Measurements from ENCODE around the gene HOXA1. TPM values are rescaled to one million over a fixed set of nuclear protein-coding genes. Genes with fewer than 3 reads are reported as not detected.

Gene HOXA1
- total and polyA plus RNA-seq, 2 experiments from 2014 or later = 0.07 to 0.42 TPM

DNA sequence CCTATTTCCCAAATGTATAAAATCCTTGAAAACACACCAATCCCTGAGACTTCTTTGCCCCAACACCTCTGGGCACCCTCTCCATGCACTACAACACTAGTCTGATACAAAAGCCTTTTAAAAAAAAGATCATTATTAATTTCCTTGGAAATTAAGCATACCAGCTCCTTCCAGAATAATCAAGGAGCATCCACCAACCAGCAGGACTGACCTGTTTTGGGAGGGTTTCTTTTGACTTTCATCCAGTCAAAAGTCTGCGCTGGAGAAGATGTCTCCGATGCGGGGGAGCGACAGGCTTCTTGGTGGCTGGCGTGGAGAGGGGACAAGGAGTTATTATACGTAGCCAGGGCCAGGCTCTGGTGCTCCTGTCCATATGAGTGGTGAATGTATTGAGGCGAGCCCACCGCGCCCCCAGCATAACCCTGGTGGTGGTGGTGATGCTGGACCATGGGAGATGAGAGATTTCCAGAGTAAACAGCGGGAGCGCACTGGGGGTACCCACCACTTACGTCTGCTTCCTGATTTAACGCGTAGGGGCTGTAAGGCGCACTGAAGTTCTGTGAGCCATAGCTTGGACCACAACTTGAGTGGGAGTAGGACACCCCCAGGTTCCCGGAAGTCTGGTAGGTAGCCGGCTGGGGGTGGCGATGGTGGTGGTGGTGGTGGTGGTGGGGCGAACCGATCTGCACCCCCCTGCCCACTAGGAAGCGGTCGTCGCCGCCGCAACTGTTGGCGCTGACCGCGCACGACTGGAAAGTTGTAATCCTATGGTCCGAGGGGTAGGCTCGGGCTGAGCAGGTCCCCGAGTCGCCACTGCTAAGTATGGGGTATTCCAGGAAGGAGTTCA lies 527 bp downstream of the HOXA1 start:
- peaks cover 100% of the 10 kb centered on the region for H3K27me3 ChIP-seq
- H3K4me3 ChIP-seq = peak overlapping the region; percentile 52
- DNase-seq (ENCODE audit: low read depth in 1 of 2, low spot score in 1 of 2) = no peak
- no peaks in the 10 kb centered on the region for H3K4me1 ChIP-seq (ENCODE audit: low read depth)
- TF ChIP-seq, protein P1, sequence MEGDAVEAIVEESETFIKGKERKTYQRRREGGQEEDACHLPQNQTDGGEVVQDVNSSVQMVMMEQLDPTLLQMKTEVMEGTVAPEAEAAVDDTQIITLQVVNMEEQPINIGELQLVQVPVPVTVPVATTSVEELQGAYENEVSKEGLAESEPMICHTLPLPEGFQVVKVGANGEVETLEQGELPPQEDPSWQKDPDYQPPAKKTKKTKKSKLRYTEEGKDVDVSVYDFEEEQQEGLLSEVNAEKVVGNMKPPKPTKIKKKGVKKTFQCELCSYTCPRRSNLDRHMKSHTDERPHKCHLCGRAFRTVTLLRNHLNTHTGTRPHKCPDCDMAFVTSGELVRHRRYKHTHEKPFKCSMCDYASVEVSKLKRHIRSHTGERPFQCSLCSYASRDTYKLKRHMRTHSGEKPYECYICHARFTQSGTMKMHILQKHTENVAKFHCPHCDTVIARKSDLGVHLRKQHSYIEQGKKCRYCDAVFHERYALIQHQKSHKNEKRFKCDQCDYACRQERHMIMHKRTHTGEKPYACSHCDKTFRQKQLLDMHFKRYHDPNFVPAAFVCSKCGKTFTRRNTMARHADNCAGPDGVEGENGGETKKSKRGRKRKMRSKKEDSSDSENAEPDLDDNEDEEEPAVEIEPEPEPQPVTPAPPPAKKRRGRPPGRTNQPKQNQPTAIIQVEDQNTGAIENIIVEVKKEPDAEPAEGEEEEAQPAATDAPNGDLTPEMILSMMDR (IDR thresholded peaks at IDR 0.05; ENCODE audit: low read depth, low read length) = no peak
- H3K27ac ChIP-seq = no peak overlapping the region
- H3K36me3 ChIP-seq = no peaks in the 10 kb centered on the region
- H3K9me3 ChIP-seq (ENCODE audit: low read depth) = no peaks in the 10 kb centered on the region

DNA sequence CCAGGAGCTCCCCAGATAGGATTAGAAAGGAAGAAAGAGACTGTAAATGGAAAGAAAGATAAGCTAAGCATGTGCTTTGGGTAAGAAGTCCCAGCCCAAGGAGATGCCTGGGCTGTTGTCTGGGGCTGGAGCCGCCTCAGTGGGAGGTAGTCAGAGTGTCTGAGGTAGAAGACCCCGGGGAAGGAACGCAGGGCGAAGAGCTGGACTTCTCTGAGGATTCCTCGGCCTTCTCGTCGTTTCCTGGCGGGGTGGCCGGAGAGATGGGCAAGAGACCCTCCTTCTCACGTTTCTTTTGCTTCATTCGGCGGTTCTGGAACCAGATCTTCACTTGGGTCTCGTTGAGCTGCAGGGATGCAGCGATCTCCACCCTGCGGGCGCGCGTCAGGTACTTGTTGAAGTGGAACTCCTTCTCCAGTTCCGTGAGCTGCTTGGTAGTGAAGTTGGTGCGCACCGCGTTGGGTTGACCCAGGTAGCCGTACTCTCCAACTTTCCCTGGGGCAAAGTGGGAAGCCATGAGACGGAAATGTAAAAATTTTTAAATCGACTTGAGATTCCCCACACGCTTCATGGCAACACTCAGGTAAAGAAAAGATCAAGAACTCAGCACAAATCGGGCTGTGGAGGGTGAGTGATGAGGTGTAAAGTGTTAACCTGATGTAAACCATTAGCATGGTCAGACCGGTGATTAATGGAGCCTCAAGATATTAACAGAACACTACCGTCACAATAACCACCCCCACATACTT lies 1.3 kb downstream of the HOXA1 start:
- DNase-seq (ENCODE audit: low read depth in 1 of 2, low spot score in 1 of 2) = no peak
- H3K4me3 ChIP-seq = peak overlapping the region; percentile 52

DNA sequence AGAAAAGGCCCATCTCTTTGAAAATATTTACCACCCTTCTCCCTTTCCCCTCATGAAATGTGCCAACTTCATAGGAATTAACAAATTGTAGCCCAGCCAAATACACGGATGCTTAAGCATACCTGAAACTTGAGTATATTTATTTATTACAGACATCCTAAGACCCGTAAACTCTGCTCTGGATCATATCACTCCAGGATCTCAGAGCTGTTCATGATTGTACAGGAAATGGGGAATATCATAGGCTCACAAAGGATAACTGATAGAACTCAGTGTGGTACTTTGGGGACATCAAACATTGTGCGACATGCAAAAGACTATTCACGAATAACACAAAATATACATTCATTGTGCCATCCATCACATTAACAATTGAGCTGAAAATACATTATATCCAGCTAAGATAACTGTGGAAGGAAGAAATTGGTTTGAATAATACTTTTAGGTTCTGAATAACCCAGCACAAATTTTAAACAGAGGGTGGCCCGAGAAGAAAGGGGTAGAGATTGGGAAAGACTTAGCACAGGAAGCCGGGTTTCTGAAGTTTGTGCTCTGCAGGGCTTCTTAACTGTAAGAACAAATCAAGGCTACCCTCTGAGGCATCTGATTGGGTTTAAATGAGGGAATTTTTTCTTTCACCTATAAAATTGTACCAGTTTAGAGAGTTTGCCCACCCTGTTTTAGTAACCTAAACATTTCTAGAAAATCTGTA lies 2.5 kb downstream of the HOXA1 start:
- H3K4me1 ChIP-seq (ENCODE audit: low read depth) = no peaks in the 10 kb centered on the region
- peaks cover 100% of the 10 kb centered on the region for H3K27me3 ChIP-seq
- no peak overlapping the region for H3K4me3 ChIP-seq
- H3K27ac ChIP-seq = no peak overlapping the region
- TF ChIP-seq, protein P1 (IDR thresholded peaks at IDR 0.05; ENCODE audit: low read depth, low read length) = no peak
- no peak for DNase-seq (ENCODE audit: low read depth in 1 of 2, low spot score in 1 of 2)
- no peaks in the 10 kb centered on the region for H3K9me3 ChIP-seq (ENCODE audit: low read depth)
- no peaks in the 10 kb centered on the region for H3K36me3 ChIP-seq

More for the DNA sequence above, 1.3 kb downstream of the HOXA1 start:
- H3K36me3 ChIP-seq = no peaks in the 10 kb centered on the region
- peaks cover 100% of the 10 kb centered on the region for H3K27me3 ChIP-seq
- H3K9me3 ChIP-seq (ENCODE audit: low read depth) = no peaks in the 10 kb centered on the region
- H3K27ac ChIP-seq = no peak overlapping the region
- H3K4me1 ChIP-seq (ENCODE audit: low read depth) = no peaks in the 10 kb centered on the region
- TF ChIP-seq, protein P1 (IDR thresholded peaks at IDR 0.05; ENCODE audit: low read depth, low read length) = no peak

DNA sequence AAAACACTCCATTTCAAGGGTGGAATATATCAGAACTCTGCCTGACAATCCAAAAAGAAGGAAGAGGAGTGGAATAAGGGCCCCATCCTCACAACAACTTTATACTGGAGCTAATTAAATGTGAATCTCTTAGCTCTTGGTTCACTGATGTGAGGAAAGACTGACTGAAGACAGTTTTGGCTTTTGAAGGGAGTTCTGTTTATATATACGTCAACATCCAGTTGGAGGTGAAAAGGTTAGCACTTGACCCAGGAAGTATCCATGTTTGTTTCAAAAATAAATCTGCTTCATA lies 3.0 kb downstream of the HOXA1 start:
- DNase-seq (ENCODE audit: low read depth in 1 of 2, low spot score in 1 of 2) = no peak
- Histone ChIP-seq H3K27me3 (peaks cover 100% of the 10 kb centered on the region), H3K4me1 (ENCODE audit: low read depth) (no peaks in the 10 kb centered on the region), H3K4me3 (no peak overlapping the region), H3K27ac (no peak overlapping the region), H3K9me3 (ENCODE audit: low read depth) (no peaks in the 10 kb centered on the region), H3K36me3 (no peaks in the 10 kb centered on the region)
- TF ChIP-seq, protein P1 (IDR thresholded peaks at IDR 0.05; ENCODE audit: low read depth, low read length) = no peak

DNA sequence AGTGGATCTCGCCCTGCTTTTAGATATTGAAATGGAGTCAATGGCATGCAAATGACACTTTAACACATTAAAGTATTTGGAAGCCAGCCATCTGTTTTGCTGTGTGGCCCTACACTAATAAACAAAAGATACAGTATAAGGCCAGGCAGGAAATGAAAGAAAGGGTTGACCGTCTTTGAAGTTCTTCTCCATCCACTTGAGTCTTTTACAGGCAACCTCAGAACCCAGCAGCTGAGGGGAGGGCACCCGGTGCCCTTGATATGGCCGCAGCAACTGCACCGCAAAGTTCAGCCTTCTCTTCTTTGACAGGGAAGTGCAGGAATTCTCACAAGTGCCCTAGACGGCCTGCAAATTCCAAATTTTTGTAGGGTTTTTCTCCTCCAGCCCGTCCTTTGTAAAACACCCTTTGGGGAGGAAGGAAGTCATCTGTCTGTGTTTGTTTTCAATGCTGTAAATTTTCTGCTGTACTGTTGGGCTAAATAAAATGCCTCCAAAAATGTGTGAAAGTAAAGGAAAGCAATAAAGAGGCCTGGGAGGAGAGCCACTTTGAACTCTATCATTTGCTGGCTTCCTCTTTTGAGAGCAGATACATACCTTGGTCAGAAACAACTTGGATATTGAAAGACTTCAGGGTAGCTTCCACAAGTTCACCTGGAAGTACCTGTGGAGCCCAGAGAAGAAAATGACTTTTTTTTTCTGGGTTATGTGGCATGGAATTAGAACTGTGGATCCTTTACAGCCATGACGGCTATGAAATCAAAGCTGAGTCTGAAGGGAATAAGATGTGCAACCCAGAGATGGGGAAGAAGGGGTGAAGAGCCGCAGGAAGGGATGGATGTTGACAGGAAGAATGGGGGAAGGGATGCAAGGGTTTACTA lies 3.6 kb downstream of the HOXA1 start:
- no peaks in the 10 kb centered on the region for H3K9me3 ChIP-seq (ENCODE audit: low read depth)
- no peaks in the 10 kb centered on the region for H3K36me3 ChIP-seq
- H3K27me3 ChIP-seq = peaks cover 100% of the 10 kb centered on the region
- no peak overlapping the region for H3K27ac ChIP-seq
- no peaks in the 10 kb centered on the region for H3K4me1 ChIP-seq (ENCODE audit: low read depth)
- DNase-seq (ENCODE audit: low read depth in 1 of 2, low spot score in 1 of 2) = no peak
- no peak overlapping the region for H3K4me3 ChIP-seq
- TF ChIP-seq, protein P1 (IDR thresholded peaks at IDR 0.05; ENCODE audit: low read depth, low read length) = no peak

Data from cardiac muscle cell (in vitro differentiated cells and primary cell).